HCT116 (cell line): ENCODE data around the gene WDR64. TPM values are rescaled to one million over a fixed set of nuclear protein-coding genes. Genes with fewer than 3 reads are reported as not detected.
"Not testable (repeated sequence)": the region's sequence is repeated elsewhere in the genome, so short reads cannot be mapped to it uniquely, and the experiment has no call there.

Experiments used
- ATAC-seq: fragments of 200-7000 bp; cut with Tn5 transposase; 2 replicates; pipeline ENCODE4 v1.9.1; 2020; ENCODE audit warnings: mild to moderate bottlenecking, moderate library complexity
- BruUV-seq: library from RNA; stranded (reverse); fragments of 400-500 nt; replicated peaks from 2 replicates; lab custom pipeline; 2021; lab: Mats Ljungman, UMichigan
- CTCF ChIA-PET: fragments of 300-600 bp; sonication (Branson Sonifier 250); formaldehyde crosslinking; loops from one replicate; lab custom pipeline; 2021; ENCODE audit warnings: antibody characterized with exemption; lab: Charles Lee
- POLR2A ChIA-PET: fragments of 300-600, 350-600 bp; sonication (Branson Sonifier 250); formaldehyde crosslinking; loops from one replicate; lab custom pipeline; 2021; ENCODE audit warnings: antibody characterized with exemption; lab: Charles Lee
- RAD21 ChIA-PET, 2 experiments: fragments of 300-600 bp; sonication (Branson Sonifier 250); formaldehyde crosslinking; loops; one replicate each; lab custom pipeline; 2023; ENCODE audit warnings: low total read pairs in 2 of 2; ENCODE audit not compliant: uncharacterized antibody in 2 of 2, unreplicated experiment in 2 of 2, low non-redundant PET in 1 of 2; lab: Charles Lee
- DNase-seq: peaks from one replicate; pipeline ENCODE4 v3.0.0-alpha.2; 2010; ENCODE audit warnings: low read depth, low spot score
- H2AFZ ChIP-seq: fragments of 200-600 bp; shearing (Covaris generic), sonication (generic); 2 replicates; pipeline ENCODE4 v1.6.1; 2017; ENCODE audit warnings: low read depth, mixed run types, mixed read lengths, antibody characterized with exemption, low read length; ENCODE audit not compliant: poor library complexity, severe bottlenecking
- H3K27ac ChIP-seq: 2 replicates; pipeline ENCODE4 v1.5.1; 2012; ENCODE audit warnings: low read depth, low read length
- H3K27me3 ChIP-seq: fragments of 200-600 bp; sonication (generic); 2 replicates; pipeline ENCODE4 v1.6.1; 2016; ENCODE audit warnings: mixed run types, low read length, mixed read lengths; ENCODE audit not compliant: insufficient read depth
- H3K36me3 ChIP-seq, 2 experiments: fragments of 200-500 bp in 1 of 2; fragments of 200-600 bp in 1 of 2; sonication (Bioruptor generic) in 1 of 2; sonication (generic) in 1 of 2; 2 replicates each; pipeline versions ENCODE4 v1.5.1 to v1.6.1; 2014 to 2016; ENCODE audit warnings: low read length in 2 of 2, inconsistent platforms in 1 of 2, mixed read lengths in 1 of 2, mixed run types in 1 of 2; ENCODE audit not compliant: insufficient read depth in 2 of 2, control insufficient read depth in 1 of 2
- H3K4me1 ChIP-seq, 2 experiments: fragments of 200-600 bp in 1 of 2; sonication (generic) in 1 of 2; 2 replicates each; pipeline versions ENCODE4 v1.5.1 to v1.6.1; 2012 to 2017; ENCODE audit warnings: low read length in 2 of 2, inconsistent platforms in 1 of 2, mild to moderate bottlenecking in 1 of 2, mixed read lengths in 1 of 2, mixed run types in 1 of 2, moderate library complexity in 1 of 2; ENCODE audit not compliant: insufficient read depth in 2 of 2, control insufficient read depth in 1 of 2
- H3K4me2 ChIP-seq: fragments of 200-600 bp; sonication (generic); 2 replicates; pipeline ENCODE4 v1.6.1; 2017; ENCODE audit warnings: mixed run types, low read length, mixed read lengths
- H3K4me3 ChIP-seq, 2 experiments: fragments of 200-600 bp in 1 of 2; sonication (generic) in 1 of 2; replicated peaks in 1 of 2; 2 replicates each; pipeline ENCODE4 v1.5.1; 2011 to 2016; ENCODE audit warnings: low read length in 2 of 2, control low read depth in 1 of 2, low read depth in 1 of 2, mild to moderate bottlenecking in 1 of 2, mixed read lengths in 1 of 2, mixed run types in 1 of 2
- H3K79me2 ChIP-seq: fragments of 200-600 bp; sonication (generic); 2 replicates; pipeline ENCODE4 v1.6.1; 2017; ENCODE audit warnings: mild to moderate bottlenecking, mixed run types, low read length, moderate library complexity, mixed read lengths; ENCODE audit not compliant: insufficient read depth
- H3K9ac ChIP-seq: fragments of 200-600 bp; sonication (generic); 2 replicates; pipeline ENCODE4 v1.6.1; 2016; ENCODE audit warnings: low read length, mixed read lengths
- H3K9me2 ChIP-seq: fragments of 200-600 bp; sonication (generic), shearing (Covaris generic); 2 replicates; pipeline ENCODE4 v1.6.1; 2017; ENCODE audit warnings: mixed run types, mild to moderate bottlenecking, moderate library complexity; ENCODE audit not compliant: insufficient read depth
- H3K9me3 ChIP-seq, 2 experiments: fragments of 200-500 bp in 1 of 2; fragments of 200-600 bp in 1 of 2; sonication (Bioruptor generic) in 1 of 2; sonication (generic) in 1 of 2; 2 replicates each; pipeline ENCODE4 v1.6.1; 2014 to 2017; ENCODE audit warnings: low read length in 2 of 2, mixed read lengths in 2 of 2, inconsistent platforms in 1 of 2, low read depth in 1 of 2, mild to moderate bottlenecking in 1 of 2, mixed run types in 1 of 2, moderate library complexity in 1 of 2; ENCODE audit not compliant: control insufficient read depth in 1 of 2, insufficient read depth in 1 of 2
- H4K20me1 ChIP-seq: fragments of 200-600 bp; sonication (generic), shearing (Covaris generic); 2 replicates; pipeline ENCODE4 v1.6.1; 2017; ENCODE audit warnings: mixed run types, mild to moderate bottlenecking, moderate library complexity; ENCODE audit not compliant: insufficient read depth
- EGR1 ChIP-seq: IDR thresholded peaks from 2 replicates; pipeline ENCODE4 v1.6.1; 2012; ENCODE audit warnings: low read depth
- EZH2 ChIP-seq: fragments of 200-600 bp; sonication (generic); IDR thresholded peaks from 2 replicates; pipeline ENCODE4 v1.6.1; 2017; ENCODE audit warnings: antibody characterized with exemption, mixed run types
- MAX ChIP-seq: IDR thresholded peaks from 2 replicates; pipeline ENCODE4 v1.6.1; 2012
- RAD21 ChIP-seq: IDR thresholded peaks from 2 replicates; pipeline ENCODE4 v1.6.1; 2012; ENCODE audit warnings: low read depth, mild to moderate bottlenecking
- REST ChIP-seq: IDR thresholded peaks from 2 replicates; pipeline ENCODE4 v1.6.1; 2012; ENCODE audit warnings: low read depth
- SIN3A ChIP-seq: IDR thresholded peaks from 2 replicates; pipeline ENCODE4 v1.6.1; 2012; ENCODE audit warnings: low read depth
- ZFX ChIP-seq: fragments of 450-650 bp; IDR thresholded peaks from 2 replicates; pipeline ENCODE4 v1.6.1; 2017
- ZNF274 ChIP-seq: fragments of 200-500 bp; sonication (Bioruptor generic); IDR thresholded peaks from 2 replicates; pipeline ENCODE4 v1.6.1; 2014; ENCODE audit warnings: mild to moderate bottlenecking, low read depth, low read length, inconsistent platforms
- intact Hi-C: fragments of 100-400 bp; cut with micrococcal nuclease; formaldehyde crosslinking; loops from 2 replicates; pipeline ENCODE4 v1.10.0; 2022
- total RNA-seq: library from RNA; stranded (reverse); gene quantifications from one replicate; pipeline ENCODE4 v1.2.1, GENCODE V29; 2021; ENCODE audit not compliant: unreplicated experiment
- TF ChIP-seq, protein P1 (sequence below): IDR thresholded peaks from 2 replicates; pipeline ENCODE4 v1.6.1; 2012
- TF ChIP-seq, protein P2 (sequence below), 3 experiments: fragments of 200-600 bp in 1 of 3; sonication (generic) in 1 of 3; IDR thresholded peaks in 2 of 3; conservative IDR thresholded peaks in 1 of 3; 2 replicates each; pipeline ENCODE4 v1.5.1; 2012 to 2017; ENCODE audit warnings: low read depth in 2 of 3, low read length in 2 of 3, antibody characterized with exemption in 1 of 3, borderline replicate concordance in 1 of 3, control low read depth in 1 of 3, mild to moderate bottlenecking in 1 of 3, mixed read lengths in 1 of 3, mixed run types in 1 of 3, moderate library complexity in 1 of 3; ENCODE audit not compliant: insufficient read depth in 1 of 3

Gene WDR64
- total RNA-seq, 1 experiment from 2014 or later = not detected

GRCh38 chr1:241734533-241734932 is 82.5 kb downstream of the WDR64 start:
- Histone ChIP-seq H3K79me2 (no peaks in the 10 kb centered on the region), H3K27ac (no peak overlapping the region), H3K9me2 (no peaks in the 10 kb centered on the region), H3K27me3 (no peaks in the 10 kb centered on the region), H3K9ac (no peak overlapping the region), H3K36me3 (no peaks in the 10 kb centered on the region), H3K9me3 (no peaks in the 10 kb centered on the region), H4K20me1 (no peaks in the 10 kb centered on the region), H3K4me2 (no peak overlapping the region), H3K4me3 (no peak overlapping the region), H2AFZ (no peak overlapping the region), H3K4me1 (no peaks in the 10 kb centered on the region)
- no peak for TF ChIP-seq ZNF274
- TF ChIP-seq REST = no peak
- no peak for TF ChIP-seq RAD21
- no peak for TF ChIP-seq EZH2
- no peak for TF ChIP-seq EGR1
- no peak for TF ChIP-seq ZFX
- TF ChIP-seq MAX = no peak
- TF ChIP-seq, protein P1, sequence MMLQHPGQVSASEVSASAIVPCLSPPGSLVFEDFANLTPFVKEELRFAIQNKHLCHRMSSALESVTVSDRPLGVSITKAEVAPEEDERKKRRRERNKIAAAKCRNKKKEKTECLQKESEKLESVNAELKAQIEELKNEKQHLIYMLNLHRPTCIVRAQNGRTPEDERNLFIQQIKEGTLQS = no peak
- no peak for TF ChIP-seq SIN3A
- TF ChIP-seq, protein P2, sequence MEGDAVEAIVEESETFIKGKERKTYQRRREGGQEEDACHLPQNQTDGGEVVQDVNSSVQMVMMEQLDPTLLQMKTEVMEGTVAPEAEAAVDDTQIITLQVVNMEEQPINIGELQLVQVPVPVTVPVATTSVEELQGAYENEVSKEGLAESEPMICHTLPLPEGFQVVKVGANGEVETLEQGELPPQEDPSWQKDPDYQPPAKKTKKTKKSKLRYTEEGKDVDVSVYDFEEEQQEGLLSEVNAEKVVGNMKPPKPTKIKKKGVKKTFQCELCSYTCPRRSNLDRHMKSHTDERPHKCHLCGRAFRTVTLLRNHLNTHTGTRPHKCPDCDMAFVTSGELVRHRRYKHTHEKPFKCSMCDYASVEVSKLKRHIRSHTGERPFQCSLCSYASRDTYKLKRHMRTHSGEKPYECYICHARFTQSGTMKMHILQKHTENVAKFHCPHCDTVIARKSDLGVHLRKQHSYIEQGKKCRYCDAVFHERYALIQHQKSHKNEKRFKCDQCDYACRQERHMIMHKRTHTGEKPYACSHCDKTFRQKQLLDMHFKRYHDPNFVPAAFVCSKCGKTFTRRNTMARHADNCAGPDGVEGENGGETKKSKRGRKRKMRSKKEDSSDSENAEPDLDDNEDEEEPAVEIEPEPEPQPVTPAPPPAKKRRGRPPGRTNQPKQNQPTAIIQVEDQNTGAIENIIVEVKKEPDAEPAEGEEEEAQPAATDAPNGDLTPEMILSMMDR (IDR thresholded peaks at IDR 0.05 in 2 of 3, conservative IDR thresholded peaks at IDR 0.05 in 1 of 3; ENCODE audit: borderline replicate concordance in 1 of 3, insufficient read depth in 1 of 3, low read depth in 2 of 3, low read length in 2 of 3) = no peak
- intact Hi-C loops = no loop called here
- DNase-seq (no peak), ATAC-seq (no peak)
- POLR2A ChIA-PET = no interaction called here
- RAD21 ChIA-PET = no interaction called here
- CTCF ChIA-PET = no interaction called here
- no TSS peak for BruUV-seq

GRCh38 chr1:241735493-241735926 is 83.4 kb downstream of the WDR64 start:
- H3K27me3 ChIP-seq, DNase-seq, H3K4me3 ChIP-seq, ATAC-seq, H3K9me2 ChIP-seq, H3K27ac ChIP-seq, intact Hi-C loops, RAD21 ChIA-PET, H3K9me3 ChIP-seq, H2AFZ ChIP-seq, H3K36me3 ChIP-seq, H3K4me2 ChIP-seq, H3K79me2 ChIP-seq, POLR2A ChIA-PET, H3K9ac ChIP-seq, CTCF ChIA-PET, H4K20me1 ChIP-seq, H3K4me1 ChIP-seq, BruUV-seq: not testable (repeated sequence)
